ENCODE data around the gene PRSS33. TPM values are rescaled to one million over a fixed set of nuclear protein-coding genes. Genes with fewer than 3 reads are reported as not detected.

PRSS33 gene
- total RNA-seq, 1 donor from 2014 or later = not detected

DNA sequence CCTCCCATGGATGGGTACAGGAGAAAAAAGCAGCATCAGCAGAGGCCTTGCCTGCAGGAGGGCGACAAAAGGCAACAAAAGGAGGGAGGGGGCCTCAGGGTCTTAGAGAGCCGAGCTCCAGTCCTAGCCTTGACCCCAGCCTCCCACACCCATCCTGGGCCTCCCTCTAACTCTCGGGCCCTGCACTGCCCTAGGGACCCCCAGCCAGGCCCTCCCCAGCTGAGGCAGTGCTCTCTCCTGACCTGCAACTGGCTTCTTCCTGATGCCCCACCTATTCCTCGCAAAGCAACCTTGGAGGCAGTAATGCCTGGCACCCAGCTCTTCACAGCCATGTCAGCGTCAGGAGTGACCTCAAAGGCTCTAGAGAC lies 50.1 kb downstream of the PRSS33 start:
- intact Hi-C loops (cut with micrococcal nuclease) = no loop called here
- TF ChIP-seq, protein P1, sequence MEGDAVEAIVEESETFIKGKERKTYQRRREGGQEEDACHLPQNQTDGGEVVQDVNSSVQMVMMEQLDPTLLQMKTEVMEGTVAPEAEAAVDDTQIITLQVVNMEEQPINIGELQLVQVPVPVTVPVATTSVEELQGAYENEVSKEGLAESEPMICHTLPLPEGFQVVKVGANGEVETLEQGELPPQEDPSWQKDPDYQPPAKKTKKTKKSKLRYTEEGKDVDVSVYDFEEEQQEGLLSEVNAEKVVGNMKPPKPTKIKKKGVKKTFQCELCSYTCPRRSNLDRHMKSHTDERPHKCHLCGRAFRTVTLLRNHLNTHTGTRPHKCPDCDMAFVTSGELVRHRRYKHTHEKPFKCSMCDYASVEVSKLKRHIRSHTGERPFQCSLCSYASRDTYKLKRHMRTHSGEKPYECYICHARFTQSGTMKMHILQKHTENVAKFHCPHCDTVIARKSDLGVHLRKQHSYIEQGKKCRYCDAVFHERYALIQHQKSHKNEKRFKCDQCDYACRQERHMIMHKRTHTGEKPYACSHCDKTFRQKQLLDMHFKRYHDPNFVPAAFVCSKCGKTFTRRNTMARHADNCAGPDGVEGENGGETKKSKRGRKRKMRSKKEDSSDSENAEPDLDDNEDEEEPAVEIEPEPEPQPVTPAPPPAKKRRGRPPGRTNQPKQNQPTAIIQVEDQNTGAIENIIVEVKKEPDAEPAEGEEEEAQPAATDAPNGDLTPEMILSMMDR (IDR thresholded peaks at IDR 0.05; ENCODE audit: borderline replicate concordance) = no peak
- DNase-seq = no peak
- H3K27me3 ChIP-seq (ENCODE audit: low read depth) = peaks cover 61% of the 10 kb centered on the region
- H3K36me3 ChIP-seq = no peaks in the 10 kb centered on the region
- H3K9me3 ChIP-seq (replicated peaks) = no peaks in the 10 kb centered on the region
- H3K4me3 ChIP-seq = no peak overlapping the region
- H3K27ac ChIP-seq (replicated peaks) = no peak overlapping the region
- H3K4me1 ChIP-seq = no peaks in the 10 kb centered on the region

DNA sequence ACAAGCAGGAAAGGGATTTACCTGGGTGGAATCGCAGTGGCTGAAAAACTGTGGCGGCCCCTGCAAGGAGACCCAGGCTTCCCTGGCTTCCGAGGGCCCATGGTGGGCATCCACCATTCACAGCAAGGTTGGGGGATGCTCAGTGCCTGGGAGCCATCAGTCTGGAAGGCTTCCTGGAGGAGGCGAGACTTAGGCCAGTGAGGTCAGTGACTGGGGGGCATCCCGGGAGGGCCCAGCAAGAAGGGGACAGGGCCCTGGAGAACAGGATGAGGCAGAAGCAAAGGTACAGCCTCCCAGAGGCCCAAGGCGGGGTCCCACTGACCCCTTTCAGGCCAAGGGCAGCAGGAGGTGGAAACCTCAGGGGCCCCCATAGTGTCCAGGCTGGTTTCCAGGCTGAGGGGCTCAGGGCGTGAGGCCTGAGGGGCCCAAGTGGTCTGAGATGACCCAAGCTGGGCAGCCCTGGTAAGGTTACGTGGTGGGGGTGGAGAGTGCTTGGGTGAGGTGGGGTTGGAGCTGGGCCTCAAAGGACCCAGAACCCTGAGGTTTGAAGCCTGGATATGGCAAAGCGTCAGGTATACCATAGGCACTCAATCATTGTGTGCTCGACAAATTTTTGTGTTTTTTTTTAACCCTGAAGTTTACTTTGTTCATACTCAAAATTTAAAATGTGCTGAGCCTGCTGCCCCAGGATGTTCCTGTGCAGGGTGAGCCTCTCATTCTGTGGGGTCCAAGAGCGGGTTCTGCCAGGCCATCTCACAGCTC lies 50.7 kb downstream of the PRSS33 start:
- intact Hi-C loops (cut with micrococcal nuclease) = no loop called here
- Histone ChIP-seq H3K4me1 (no peaks in the 10 kb centered on the region), H3K27ac (replicated peaks) (no peak overlapping the region), H3K36me3 (no peaks in the 10 kb centered on the region), H3K4me3 (no peak overlapping the region), H3K9me3 (replicated peaks) (no peaks in the 10 kb centered on the region), H3K27me3 (ENCODE audit: low read depth) (peaks cover 61% of the 10 kb centered on the region)
- DNase-seq = no peak
- TF ChIP-seq, protein P1 (IDR thresholded peaks at IDR 0.05; ENCODE audit: borderline replicate concordance) = no peak

DNA sequence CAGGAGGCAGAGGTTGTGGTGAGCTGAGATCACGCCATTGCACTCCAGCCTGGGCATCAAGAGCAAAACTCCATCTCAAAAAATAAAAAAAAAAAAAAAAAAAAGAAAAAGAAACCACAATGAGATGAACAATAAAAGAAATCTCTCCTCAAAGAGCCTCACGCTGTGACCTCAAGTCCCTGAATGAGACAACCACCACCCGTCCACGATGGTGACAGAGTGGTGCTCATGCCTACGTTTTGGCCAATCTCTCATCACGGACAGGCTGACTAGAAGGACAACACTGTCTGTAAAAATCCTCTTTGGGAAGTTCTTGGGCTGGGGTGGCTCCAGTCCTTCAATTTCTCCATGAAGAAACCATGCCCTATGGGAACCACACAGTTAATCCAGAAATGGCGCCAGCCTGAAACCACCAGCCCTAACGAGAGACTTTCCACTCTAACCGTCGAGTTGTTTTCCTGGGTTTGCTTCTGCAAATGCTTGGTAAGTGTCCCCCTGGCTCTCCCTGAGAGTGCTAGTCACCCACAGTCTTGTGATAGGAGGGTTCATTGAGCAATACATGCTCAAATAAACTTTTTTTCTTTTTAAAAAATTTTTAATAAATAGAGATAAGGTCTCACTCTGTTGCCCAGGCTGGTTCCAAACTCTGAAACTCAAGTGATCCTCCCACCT lies 52.4 kb downstream of the PRSS33 start:
- Histone ChIP-seq H3K27ac (replicated peaks) (no peak overlapping the region), H3K27me3 (ENCODE audit: low read depth) (peaks cover 49% of the 10 kb centered on the region), H3K36me3 (no peaks in the 10 kb centered on the region), H3K4me3 (no peak overlapping the region), H3K9me3 (replicated peaks) (no peaks in the 10 kb centered on the region), H3K4me1 (no peaks in the 10 kb centered on the region)
- TF ChIP-seq, protein P1 (IDR thresholded peaks at IDR 0.05; ENCODE audit: borderline replicate concordance) = no peak
- intact Hi-C loops (cut with micrococcal nuclease) = no loop called here
- no peak for DNase-seq

Other genes starting within 250 kb of the PRSS33 start
- 46.4 TPM for gene PDPK1, start 249.5 kb downstream of the PRSS33 start, total RNA-seq
- 10.2 TPM for gene KCTD5, start 105.0 kb downstream of the PRSS33 start, total RNA-seq
- gene PRSS27, start 67.3 kb downstream of the PRSS33 start, total RNA-seq = 0.11 TPM
- 251 TPM for gene SRRM2, start 34.9 kb downstream of the PRSS33 start, total RNA-seq
- 304 TPM for gene ELOB, start 10.3 kb downstream of the PRSS33 start, total RNA-seq
- not detected for gene PRSS41, start 10.9 kb upstream of the PRSS33 start, total RNA-seq
- gene PRSS21, start 29.7 kb upstream of the PRSS33 start, total RNA-seq = not detected
- 0.27 TPM for gene ZG16B, start 42.7 kb upstream of the PRSS33 start, total RNA-seq
- not detected for gene PRSS22, start 70.6 kb upstream of the PRSS33 start, total RNA-seq
- 23.2 TPM for gene FLYWCH2, start 95.7 kb upstream of the PRSS33 start, total RNA-seq
- 35.7 TPM for gene FLYWCH1, start 124.4 kb upstream of the PRSS33 start, total RNA-seq
- not detected for gene KREMEN2, start 176.7 kb upstream of the PRSS33 start, total RNA-seq
- 9.2 TPM for gene PAQR4, start 181.8 kb upstream of the PRSS33 start, total RNA-seq
- 1.3 TPM for gene PKMYT1, start 192.9 kb upstream of the PRSS33 start, total RNA-seq
- gene CLDN9, start 225.4 kb upstream of the PRSS33 start, total RNA-seq = 1.2 TPM
- gene CLDN6, start 230.6 kb upstream of the PRSS33 start, total RNA-seq = not detected
- gene TNFRSF12A, start 232.8 kb upstream of the PRSS33 start, total RNA-seq = 66.2 TPM
- 48.5 TPM for gene HCFC1R1, start 236.4 kb upstream of the PRSS33 start, total RNA-seq
- 9.1 TPM for gene THOC6, start 236.5 kb upstream of the PRSS33 start, total RNA-seq
- 0.05 TPM for gene BICDL2, start 249.4 kb upstream of the PRSS33 start, total RNA-seq

All from left ventricle myocardium inferior (tissue), 1 donor.